Measurements from ENCODE around the gene ADAMTS5.
A peak's percentile ranks its signal among the peaks of the same experiment; 100 is the strongest.

ADAMTS5 gene

GRCh38 chr21:26923986-26924385 lies 42.9 kb downstream of the ADAMTS5 start:
- Histone ChIP-seq H3K4me3 (ENCODE audit: low read length) (no peak overlapping the region), H3K27me3 (ENCODE audit: low read depth, low read length) (no peaks in the 10 kb centered on the region), H4K20me1 (ENCODE audit: insufficient read depth, low read length) (no peaks in the 10 kb centered on the region), H3K36me3 (replicated peaks; ENCODE audit: low read depth, low read length) (no peaks in the 10 kb centered on the region), H3K4me1 (ENCODE audit: low read length) (peaks cover 4% of the 10 kb centered on the region; the same call in 1 of the 2 replicates), H3K4me2 (ENCODE audit: low read length) (no peak overlapping the region), H3K79me2 (ENCODE audit: low read length) (no peaks in the 10 kb centered on the region), H3K27ac (ENCODE audit: low read length) (no peak overlapping the region), H3K9me3 (ENCODE audit: insufficient read depth, low read length) (no peaks in the 10 kb centered on the region), H2AFZ (ENCODE audit: low read depth, low read length) (peak overlapping the region; percentile 69; the same call in 1 of the 2 replicates), H3K9ac (ENCODE audit: low read length) (no peak overlapping the region)
- TF ChIP-seq EZH2phosphoT487 (IDR thresholded peaks at IDR 0.05; ENCODE audit: low read depth): no peak
- no peak for TF ChIP-seq CTCF (IDR thresholded peaks at IDR 0.05; ENCODE audit: low read depth, low read length)

- no peaks in the 10 kb centered on the region for H3K79me2 ChIP-seq (ENCODE audit: low read length)
- H3K4me3 ChIP-seq (ENCODE audit: low read length): no peak overlapping the region
- no peaks in the 10 kb centered on the region for H3K27me3 ChIP-seq (ENCODE audit: low read depth, low read length)
- no peak overlapping the region for H2AFZ ChIP-seq (ENCODE audit: low read depth, low read length)
- H3K27ac ChIP-seq (ENCODE audit: low read length): no peak overlapping the region
- H3K4me2 ChIP-seq (ENCODE audit: low read length): no peak overlapping the region
- peaks cover 4% of the 10 kb centered on the region; the same call in 1 of the 2 replicates for H3K4me1 ChIP-seq (ENCODE audit: low read length)
- no peak overlapping the region for H3K9ac ChIP-seq (ENCODE audit: low read length)
- H4K20me1 ChIP-seq (ENCODE audit: insufficient read depth, low read length): no peaks in the 10 kb centered on the region
- TF ChIP-seq EZH2phosphoT487 (IDR thresholded peaks at IDR 0.05; ENCODE audit: low read depth): no peak
- no peak for TF ChIP-seq CTCF (IDR thresholded peaks at IDR 0.05; ENCODE audit: low read depth, low read length)
- H3K36me3 ChIP-seq (replicated peaks; ENCODE audit: low read depth, low read length): no peaks in the 10 kb centered on the region
- no peaks in the 10 kb centered on the region for H3K9me3 ChIP-seq (ENCODE audit: insufficient read depth, low read length)
Measured at GRCh38 chr21:26920055-26920454, 46.8 kb downstream of the ADAMTS5 start.

- Histone ChIP-seq H3K9ac (ENCODE audit: low read length) (no peak overlapping the region), H3K4me2 (ENCODE audit: low read length) (no peak overlapping the region), H3K9me3 (ENCODE audit: insufficient read depth, low read length) (no peaks in the 10 kb centered on the region), H3K79me2 (ENCODE audit: low read length) (no peaks in the 10 kb centered on the region), H4K20me1 (ENCODE audit: insufficient read depth, low read length) (no peaks in the 10 kb centered on the region), H3K27ac (ENCODE audit: low read length) (no peak overlapping the region), H2AFZ (ENCODE audit: low read depth, low read length) (no peak overlapping the region), H3K4me3 (ENCODE audit: low read length) (no peak overlapping the region), H3K4me1 (ENCODE audit: low read length) (peaks cover under 1% of the 10 kb centered on the region; the same call in 1 of the 2 replicates), H3K27me3 (ENCODE audit: low read depth, low read length) (no peaks in the 10 kb centered on the region), H3K36me3 (replicated peaks; ENCODE audit: low read depth, low read length) (no peaks in the 10 kb centered on the region)
- TF ChIP-seq EZH2phosphoT487 (IDR thresholded peaks at IDR 0.05; ENCODE audit: low read depth) (no peak), CTCF (IDR thresholded peaks at IDR 0.05; ENCODE audit: low read depth, low read length) (no peak)
Measured at GRCh38 chr21:26918323-26919079, 48.4 kb downstream of the ADAMTS5 start.

- TF ChIP-seq EZH2phosphoT487 (IDR thresholded peaks at IDR 0.05; ENCODE audit: low read depth) (no peak), CTCF (IDR thresholded peaks at IDR 0.05; ENCODE audit: low read depth, low read length) (no peak)
- H3K27ac ChIP-seq (ENCODE audit: low read length): no peak overlapping the region
- H3K4me1 ChIP-seq (ENCODE audit: low read length): no peaks in the 10 kb centered on the region
- H3K4me3 ChIP-seq (ENCODE audit: low read length): no peak overlapping the region
- no peak overlapping the region for H2AFZ ChIP-seq (ENCODE audit: low read depth, low read length)
- H4K20me1 ChIP-seq (ENCODE audit: insufficient read depth, low read length): no peaks in the 10 kb centered on the region
- H3K9me3 ChIP-seq (ENCODE audit: insufficient read depth, low read length): no peaks in the 10 kb centered on the region
- no peak overlapping the region for H3K4me2 ChIP-seq (ENCODE audit: low read length)
- no peak overlapping the region for H3K9ac ChIP-seq (ENCODE audit: low read length)
- H3K27me3 ChIP-seq (ENCODE audit: low read depth, low read length): no peaks in the 10 kb centered on the region
- no peaks in the 10 kb centered on the region for H3K79me2 ChIP-seq (ENCODE audit: low read length)
- no peaks in the 10 kb centered on the region for H3K36me3 ChIP-seq (replicated peaks; ENCODE audit: low read depth, low read length)
Measured at GRCh38 chr21:26916799-26917198, 50.1 kb downstream of the ADAMTS5 start.
